ENCODE measurements around the gene ACSBG1.

- TF ChIP-seq, protein P1, sequence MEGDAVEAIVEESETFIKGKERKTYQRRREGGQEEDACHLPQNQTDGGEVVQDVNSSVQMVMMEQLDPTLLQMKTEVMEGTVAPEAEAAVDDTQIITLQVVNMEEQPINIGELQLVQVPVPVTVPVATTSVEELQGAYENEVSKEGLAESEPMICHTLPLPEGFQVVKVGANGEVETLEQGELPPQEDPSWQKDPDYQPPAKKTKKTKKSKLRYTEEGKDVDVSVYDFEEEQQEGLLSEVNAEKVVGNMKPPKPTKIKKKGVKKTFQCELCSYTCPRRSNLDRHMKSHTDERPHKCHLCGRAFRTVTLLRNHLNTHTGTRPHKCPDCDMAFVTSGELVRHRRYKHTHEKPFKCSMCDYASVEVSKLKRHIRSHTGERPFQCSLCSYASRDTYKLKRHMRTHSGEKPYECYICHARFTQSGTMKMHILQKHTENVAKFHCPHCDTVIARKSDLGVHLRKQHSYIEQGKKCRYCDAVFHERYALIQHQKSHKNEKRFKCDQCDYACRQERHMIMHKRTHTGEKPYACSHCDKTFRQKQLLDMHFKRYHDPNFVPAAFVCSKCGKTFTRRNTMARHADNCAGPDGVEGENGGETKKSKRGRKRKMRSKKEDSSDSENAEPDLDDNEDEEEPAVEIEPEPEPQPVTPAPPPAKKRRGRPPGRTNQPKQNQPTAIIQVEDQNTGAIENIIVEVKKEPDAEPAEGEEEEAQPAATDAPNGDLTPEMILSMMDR (IDR thresholded peaks at IDR 0.05), result no peak
- TF ChIP-seq POLR2A (IDR thresholded peaks at IDR 0.05) (no peak), EP300 (IDR thresholded peaks at IDR 0.05) (no peak)
Observed at GRCh38 chr15:78225783-78226541, 8.4 kb downstream of the ACSBG1 start.

Measured in tibial nerve (tissue), 4 donors.